ENCODE data around the gene MTHFD2. TPM values are rescaled to one million over a fixed set of nuclear protein-coding genes. Genes with fewer than 3 reads are reported as not detected.

Gene MTHFD2
- total RNA-seq, 1 experiment from 2014 or later = 470 TPM

- Mint-ChIP-seq H3K27me3 (ENCODE audit: insufficient read depth, unreplicated experiment) (no peaks in the 10 kb centered on the region), H3K4me1 (ENCODE audit: low read depth, unreplicated experiment) (no peaks in the 10 kb centered on the region), H3K9me3 (ENCODE audit: unreplicated experiment) (no peaks in the 10 kb centered on the region), H3K4me3 (ENCODE audit: unreplicated experiment) (peak overlapping the region; percentile 78), H3K36me3 (ENCODE audit: insufficient read depth, unreplicated experiment) (peaks cover 24% of the 10 kb centered on the region), H3K27ac (ENCODE audit: unreplicated experiment) (peak overlapping the region; percentile 46)
- no peaks in the 10 kb centered on the region; the same call in 1 of the 2 replicates for H3K9me3 ChIP-seq
- H3K4me1 ChIP-seq = 0 out of 2 replicates have a peak, but pooled peaks cover 4% of the 10 kb centered on the region
- DNase-seq = peak in 1 of 2 experiments; percentile 41
- no peaks in the 10 kb centered on the region for H3K36me3 ChIP-seq (ENCODE audit: control insufficient read depth, insufficient read depth, low read length)
- no peaks in the 10 kb centered on the region for H3K27me3 ChIP-seq (replicated peaks; ENCODE audit: control insufficient read depth, insufficient read depth, low read length)
- ChIA-PET POLR2A (interaction anchor here (0.6 to 1.8 kb wide), 15 partner anchors 13 to 351 kb away, joined by 3 to 23 read pairs (median 5); partner anchors contain the start of genes BOLA3, MTHFD2 and STAMBP), CTCF (interaction anchor here (0.5 to 2.0 kb wide), 13 partner anchors 9 to 275 kb away, joined by 3 to 12 read pairs (median 4); partner anchors contain the start of genes BOLA3 and MTHFD2)
- TSS peak; percentile 91 for BruUV-seq (replicated peaks)
- intact Hi-C loops (cut with micrococcal nuclease; ENCODE audit: unreplicated experiment) = loop anchor here (2.0 kb wide), 1 partner anchor 30 kb away; no protein-coding TSS in a partner anchor
- H3K4me3 ChIP-seq (ENCODE audit: low read depth, low read length) = peak overlapping the region; percentile 60
- TF ChIP-seq, protein P1, sequence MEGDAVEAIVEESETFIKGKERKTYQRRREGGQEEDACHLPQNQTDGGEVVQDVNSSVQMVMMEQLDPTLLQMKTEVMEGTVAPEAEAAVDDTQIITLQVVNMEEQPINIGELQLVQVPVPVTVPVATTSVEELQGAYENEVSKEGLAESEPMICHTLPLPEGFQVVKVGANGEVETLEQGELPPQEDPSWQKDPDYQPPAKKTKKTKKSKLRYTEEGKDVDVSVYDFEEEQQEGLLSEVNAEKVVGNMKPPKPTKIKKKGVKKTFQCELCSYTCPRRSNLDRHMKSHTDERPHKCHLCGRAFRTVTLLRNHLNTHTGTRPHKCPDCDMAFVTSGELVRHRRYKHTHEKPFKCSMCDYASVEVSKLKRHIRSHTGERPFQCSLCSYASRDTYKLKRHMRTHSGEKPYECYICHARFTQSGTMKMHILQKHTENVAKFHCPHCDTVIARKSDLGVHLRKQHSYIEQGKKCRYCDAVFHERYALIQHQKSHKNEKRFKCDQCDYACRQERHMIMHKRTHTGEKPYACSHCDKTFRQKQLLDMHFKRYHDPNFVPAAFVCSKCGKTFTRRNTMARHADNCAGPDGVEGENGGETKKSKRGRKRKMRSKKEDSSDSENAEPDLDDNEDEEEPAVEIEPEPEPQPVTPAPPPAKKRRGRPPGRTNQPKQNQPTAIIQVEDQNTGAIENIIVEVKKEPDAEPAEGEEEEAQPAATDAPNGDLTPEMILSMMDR (IDR thresholded peaks at IDR 0.05; ENCODE audit: insufficient read depth in 1 of 2, low read depth in 1 of 2, low read length in 1 of 2, severe bottlenecking in 1 of 2, unreplicated experiment in 1 of 2) = peak; percentile 26 to 47
Observed at GRCh38 chr2:74179063-74179865, 19.2 kb upstream of the MTHFD2 start.

DNA sequence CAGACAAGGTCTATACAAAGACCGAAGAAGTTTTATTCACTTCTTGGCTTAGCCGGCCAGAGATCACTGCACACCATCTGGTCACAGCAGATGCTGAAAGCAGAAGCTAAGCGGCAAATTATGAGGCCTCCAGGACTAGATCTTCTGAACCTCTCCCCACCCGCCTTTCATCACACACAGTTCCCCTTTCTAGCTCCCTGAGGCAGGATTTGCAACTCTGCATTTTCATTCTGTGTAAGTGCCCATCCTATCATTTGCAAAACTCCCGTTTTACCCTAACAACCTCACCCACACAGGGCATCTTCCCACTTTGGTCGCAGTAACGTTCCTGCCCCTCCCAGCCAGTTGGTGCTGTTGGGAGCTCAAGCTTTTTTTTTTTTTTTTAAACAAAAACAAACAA lies 16.7 kb upstream of the MTHFD2 start:
- no peaks in the 10 kb centered on the region for H3K4me1 Mint-ChIP-seq (ENCODE audit: low read depth, unreplicated experiment)
- ChIA-PET POLR2A (interaction anchor here (0.5 kb wide), 1 partner anchor 25 kb away, joined by 3 read pairs; no protein-coding TSS in a partner anchor), CTCF (interaction anchor here (0.6 kb wide), 1 partner anchor 534 kb away, joined by 3 read pairs; no protein-coding TSS in a partner anchor)
- peaks cover 5% of the 10 kb centered on the region for H3K36me3 Mint-ChIP-seq (ENCODE audit: insufficient read depth, unreplicated experiment)
- H3K36me3 ChIP-seq (ENCODE audit: control insufficient read depth, insufficient read depth, low read length) = no peaks in the 10 kb centered on the region
- no peaks in the 10 kb centered on the region for H3K27me3 ChIP-seq (replicated peaks; ENCODE audit: control insufficient read depth, insufficient read depth, low read length)
- BruUV-seq (replicated peaks) = no TSS peak
- peaks cover 3% of the 10 kb centered on the region for H3K27me3 Mint-ChIP-seq (ENCODE audit: insufficient read depth, unreplicated experiment)
- peak in 1 of 2 experiments; percentile 22 for DNase-seq
- no peaks in the 10 kb centered on the region for H3K9me3 ChIP-seq
- intact Hi-C loops (cut with micrococcal nuclease; ENCODE audit: unreplicated experiment) = no loop called here
- H3K4me3 Mint-ChIP-seq (ENCODE audit: unreplicated experiment) = no peak overlapping the region
- TF ChIP-seq, protein P1 (IDR thresholded peaks at IDR 0.05; ENCODE audit: insufficient read depth in 1 of 2, low read depth in 1 of 2, low read length in 1 of 2, severe bottlenecking in 1 of 2, unreplicated experiment in 1 of 2) = no peak
- H3K4me1 ChIP-seq = 0 out of 2 replicates have a peak, but pooled peaks cover 3% of the 10 kb centered on the region
- no peaks in the 10 kb centered on the region for H3K9me3 Mint-ChIP-seq (ENCODE audit: unreplicated experiment)
- H3K27ac Mint-ChIP-seq (ENCODE audit: unreplicated experiment) = no peak overlapping the region
- no peak overlapping the region for H3K4me3 ChIP-seq (ENCODE audit: low read depth, low read length)

DNA sequence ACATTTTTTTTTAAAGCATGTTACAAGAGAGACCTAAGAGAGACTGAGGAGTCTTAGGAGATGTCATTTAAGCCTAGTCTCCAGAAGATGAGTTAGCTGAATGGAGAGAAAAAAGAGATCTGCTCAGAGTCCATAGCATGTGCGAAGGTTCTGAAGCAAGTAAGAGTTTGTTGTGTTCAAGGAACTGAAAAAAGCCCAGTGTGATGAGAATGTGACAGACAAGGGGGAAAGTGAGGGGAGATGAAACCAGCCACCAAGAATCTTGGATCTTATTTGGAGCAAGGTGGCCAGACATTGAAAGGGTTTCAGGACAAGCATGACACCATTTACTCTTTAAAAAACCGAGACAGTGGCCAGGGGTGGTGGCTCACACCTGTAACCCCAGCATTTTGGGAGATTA lies 14.5 kb upstream of the MTHFD2 start:
- H3K27me3 ChIP-seq (replicated peaks; ENCODE audit: control insufficient read depth, insufficient read depth, low read length) = no peaks in the 10 kb centered on the region
- TF ChIP-seq, protein P1 (IDR thresholded peaks at IDR 0.05; ENCODE audit: insufficient read depth in 1 of 2, low read depth in 1 of 2, low read length in 1 of 2, severe bottlenecking in 1 of 2, unreplicated experiment in 1 of 2) = no peak
- no peaks in the 10 kb centered on the region for H3K9me3 Mint-ChIP-seq (ENCODE audit: unreplicated experiment)
- no peaks in the 10 kb centered on the region for H3K36me3 ChIP-seq (ENCODE audit: control insufficient read depth, insufficient read depth, low read length)
- no peak overlapping the region for H3K27ac Mint-ChIP-seq (ENCODE audit: unreplicated experiment)
- H3K27me3 Mint-ChIP-seq (ENCODE audit: insufficient read depth, unreplicated experiment) = peaks cover 3% of the 10 kb centered on the region
- peaks cover under 1% of the 10 kb centered on the region for H3K36me3 Mint-ChIP-seq (ENCODE audit: insufficient read depth, unreplicated experiment)
- ChIA-PET POLR2A (interaction anchor here (0.6 kb wide), 2 partner anchors 9 to 208 kb away, joined by 3 to 4 read pairs; no protein-coding TSS in a partner anchor), CTCF (no interaction called here)
- 0 out of 2 replicates have a peak, but pooled peaks cover 4% of the 10 kb centered on the region for H3K4me1 ChIP-seq
- no peaks in the 10 kb centered on the region for H3K9me3 ChIP-seq
- intact Hi-C loops (cut with micrococcal nuclease; ENCODE audit: unreplicated experiment) = no loop called here
- H3K4me3 ChIP-seq (ENCODE audit: low read depth, low read length) = no peak overlapping the region
- peaks cover 6% of the 10 kb centered on the region for H3K4me1 Mint-ChIP-seq (ENCODE audit: low read depth, unreplicated experiment)
- no TSS peak for BruUV-seq (replicated peaks)
- DNase-seq = no peak
- H3K4me3 Mint-ChIP-seq (ENCODE audit: unreplicated experiment) = no peak overlapping the region

Data from Caco-2 (cell line).